Natural killer cell (primary cell): ENCODE results near the gene ITGA5. TPM values are rescaled to one million over a fixed set of nuclear protein-coding genes. Genes with fewer than 3 reads are reported as not detected.
A peak's percentile ranks its signal among the peaks of the same experiment; 100 is the strongest.

ENCODE experiments used
- ATAC-seq, 3 donors: fragments of 150-1000 bp in 2 of 3; fragments of 200-7000 bp in 1 of 3; cut with Tn5 transposase; 1 replicate in 1 of 3; 2 replicates in 2 of 3; pipeline ENCODE4 v1.10.0; 2021; ENCODE audit warnings: mild to moderate bottlenecking in 2 of 3, moderate library complexity in 2 of 3
- DNase-seq, 2 donors: peaks; one replicate each; pipeline versions ENCODE4 v3.0.0 to v3.0.0-alpha.2; 2013 to 2021; ENCODE audit warnings: mixed read lengths in 1 of 2
- H3K27ac ChIP-seq: one replicate; pipeline ENCODE4 v1.5.1; 2013; ENCODE audit warnings: mild to moderate bottlenecking, low read length
- H3K27me3 ChIP-seq: one replicate; pipeline ENCODE4 v1.6.1; 2013; ENCODE audit warnings: low read length; ENCODE audit not compliant: control insufficient read depth, insufficient read depth
- H3K36me3 ChIP-seq: one replicate; pipeline ENCODE4 v1.6.1; 2013; ENCODE audit warnings: low read length; ENCODE audit not compliant: control insufficient read depth, insufficient read depth
- H3K4me1 ChIP-seq: one replicate; pipeline ENCODE4 v1.6.1; 2013; ENCODE audit warnings: low read length; ENCODE audit not compliant: control insufficient read depth, insufficient read depth
- H3K4me3 ChIP-seq: one replicate; pipeline ENCODE4 v1.5.1; 2013; ENCODE audit warnings: low read length
- H3K9me3 ChIP-seq: one replicate; pipeline ENCODE4 v1.6.1; 2013; ENCODE audit warnings: low read length; ENCODE audit not compliant: control insufficient read depth, insufficient read depth
- H3K27ac Mint-ChIP-seq, 2 donors: one replicate each; pipeline ENCODE4 v1.8.0; 2022; ENCODE audit warnings: mild to moderate bottlenecking in 2 of 2, mixed read lengths in 2 of 2, moderate library complexity in 1 of 2
- H3K27me3 Mint-ChIP-seq, 2 donors: one replicate each; pipeline ENCODE4 v1.8.0; 2022; ENCODE audit warnings: low read depth in 2 of 2, mixed read lengths in 2 of 2
- H3K36me3 Mint-ChIP-seq: one replicate; pipeline ENCODE4 v1.8.0; 2022; ENCODE audit warnings: mixed read lengths
- H3K4me1 Mint-ChIP-seq, 2 donors: one replicate each; pipeline ENCODE4 v1.8.0; 2022; ENCODE audit warnings: mixed read lengths in 2 of 2
- H3K4me3 Mint-ChIP-seq: one replicate; pipeline ENCODE4 v1.8.0; 2022; ENCODE audit warnings: mild to moderate bottlenecking, moderate library complexity, mixed read lengths
- H3K9me3 Mint-ChIP-seq, 2 donors: one replicate each; pipeline ENCODE4 v1.8.0; 2022; ENCODE audit warnings: mixed read lengths in 2 of 2
- CTCF ChIP-seq: fragments of 200-600 bp; IDR thresholded peaks from one replicate; pipeline ENCODE4 v1.8.0; 2022; ENCODE audit warnings: antibody characterized with exemption
- WGBS: methylation state at CpG from one replicate; pipeline ENCODE4 v1.1.7; 2013; ENCODE audit warnings: missing lambda C conversion rate; ENCODE audit not compliant: insufficient coverage; 5-methylcytosine and 5-hydroxymethylcytosine counted together
- intact Hi-C: fragments of 100-400 bp; cut with micrococcal nuclease; formaldehyde crosslinking; loops from one replicate; pipeline ENCODE4 v1.14.2; 2022
- total RNA-seq, 4 donors: library from RNA; stranded (reverse); fragments of 120-200 nt in 1 of 4; gene quantifications; one replicate each; pipeline versions ENCODE4 v1.2.3 to v1.2.4, GENCODE V29; 2013 to 2022

The ITGA5 gene
- total RNA-seq, 3 donors from 2014 or later (not counting 1 experiment from before 2014, with no cell fraction given), result 177 to 232 (median 207) TPM

- no peak for ATAC-seq
- Mint-ChIP-seq H3K4me1 (peaks cover 36 to 70% of the 10 kb centered on the region in 2 donors), H3K4me3 (peak overlapping the region; percentile 83), H3K27me3 (no peaks in the 10 kb centered on the region), H3K36me3 (no peaks in the 10 kb centered on the region), H3K27ac (peak overlapping the region; percentile 35 to 91), H3K9me3 (no peaks in the 10 kb centered on the region)
- no peak for TF ChIP-seq CTCF
- Histone ChIP-seq H3K27me3 (no peaks in the 10 kb centered on the region), H3K9me3 (no peaks in the 10 kb centered on the region), H3K4me3 (no peak overlapping the region), H3K4me1 (peaks cover 38% of the 10 kb centered on the region), H3K27ac (no peak overlapping the region), H3K36me3 (no peaks in the 10 kb centered on the region)
- no peak for DNase-seq
- intact Hi-C loops, result no loop called here
- 97% methylated on average over 4 of the region's 4 CpGs for whole genome bisulfite sequencing
These were observed 2.3 kb upstream of the ITGA5 start for GRCh38 chr12:54421175-54421878.

- no peak for TF ChIP-seq CTCF
- H3K27me3 ChIP-seq, result no peaks in the 10 kb centered on the region
- DNase-seq (peak in 1 of 2 donors; percentile 38), ATAC-seq (no peak)
- H3K4me1 ChIP-seq, result peaks cover 44% of the 10 kb centered on the region
- no peaks in the 10 kb centered on the region for H3K9me3 ChIP-seq
- H3K27ac ChIP-seq, result no peak overlapping the region
- Mint-ChIP-seq H3K4me3 (peak overlapping the region; percentile 83), H3K27me3 (no peaks in the 10 kb centered on the region), H3K27ac (peak overlapping the region; percentile 35 to 91), H3K4me1 (peaks cover 38 to 70% of the 10 kb centered on the region in 2 donors), H3K36me3 (no peaks in the 10 kb centered on the region), H3K9me3 (no peaks in the 10 kb centered on the region)
- H3K36me3 ChIP-seq, result no peaks in the 10 kb centered on the region
- no peak overlapping the region for H3K4me3 ChIP-seq
- 46% methylated on average over 2 of the region's 2 CpGs for WGBS
- intact Hi-C loops, result no loop called here
These were observed 1.7 kb upstream of the ITGA5 start for GRCh38 chr12:54420766-54421144.

- Histone ChIP-seq H3K27me3 (no peaks in the 10 kb centered on the region), H3K4me1 (peaks cover 66% of the 10 kb centered on the region), H3K9me3 (no peaks in the 10 kb centered on the region), H3K4me3 (peak overlapping the region; percentile 81), H3K36me3 (no peaks in the 10 kb centered on the region), H3K27ac (peak overlapping the region; percentile 96)
- peak overlapping the region; percentile 96 for H3K4me3 Mint-ChIP-seq
- intact Hi-C loops, result loop anchor here (2.0 kb wide), 1 partner anchor 14 kb away; no protein-coding TSS in a partner anchor
- H3K27me3 Mint-ChIP-seq, result no peaks in the 10 kb centered on the region
- H3K9me3 Mint-ChIP-seq, result no peaks in the 10 kb centered on the region
- no peak for TF ChIP-seq CTCF
- H3K4me1 Mint-ChIP-seq, result peaks cover 53 to 81% of the 10 kb centered on the region in 2 donors
- H3K36me3 Mint-ChIP-seq, result no peaks in the 10 kb centered on the region
- ATAC-seq, result peak in 2 of 3 donors; percentile 21 to 28
- WGBS, result under 1% methylated on average over 35 of the region's 35 CpGs
- no peak for DNase-seq
- H3K27ac Mint-ChIP-seq, result peak overlapping the region; percentile 87 to 91
These were observed 502 bp downstream of the ITGA5 start for GRCh38 chr12:54418441-54419087.
